Measurements from ENCODE around the gene OTUD6A. TPM values are rescaled to one million over a fixed set of nuclear protein-coding genes. Genes with fewer than 3 reads are reported as not detected.

OTUD6A gene
- total and polyA plus RNA-seq, 9 of the 15 experiments (the other 6 are each of a cell fraction or from before 2014, with no cell fraction given), result not detected

DNA sequence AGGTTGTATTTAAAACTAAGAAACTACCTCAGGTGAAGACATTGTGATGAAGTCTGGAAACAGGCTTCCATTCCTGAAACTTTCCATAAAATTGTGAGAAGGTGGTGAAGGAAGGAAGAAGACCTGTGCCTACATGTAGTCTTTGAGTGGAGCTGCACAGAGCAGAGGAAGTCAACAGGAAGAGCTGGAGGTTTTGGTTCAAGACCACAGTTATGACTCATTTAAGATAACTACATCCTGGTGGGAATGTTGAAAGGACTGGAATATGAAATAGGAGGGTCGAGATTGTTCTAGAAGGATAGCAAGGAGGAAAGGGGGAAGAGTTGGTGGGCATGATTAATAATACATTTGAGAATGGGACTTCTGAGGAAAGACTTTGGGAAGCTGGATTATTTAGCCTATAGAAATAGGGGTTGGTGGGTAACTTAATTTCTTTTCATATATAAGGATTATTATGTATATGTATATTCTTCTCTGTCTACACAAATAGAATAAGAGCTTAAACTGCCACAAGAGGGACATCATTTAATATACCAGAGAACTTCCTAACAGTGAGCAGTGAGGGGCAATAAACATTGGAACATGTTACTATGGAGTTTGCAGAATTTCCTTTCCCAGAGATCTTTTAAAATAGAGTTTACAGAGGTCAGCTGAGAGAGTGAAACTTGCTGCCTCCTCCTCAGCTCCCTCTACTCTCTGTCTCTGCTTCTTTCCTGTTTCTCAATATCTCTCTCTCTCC lies 36.0 kb upstream of the OTUD6A start:
- no peaks in the 10 kb centered on the region for H3K9me1 ChIP-seq (ENCODE audit: control insufficient read depth, insufficient read depth, low read length)
- no TSS peak for BruUV-seq (replicated peaks)
- no peak overlapping the region for H3K4me3 ChIP-seq
- in situ Hi-C loops (cut with MboI) (loop anchor here (25.0 kb wide), 1 partner anchor 489 kb away; no protein-coding TSS in a partner anchor), intact Hi-C loops (cut with micrococcal nuclease) (no loop called here)
- H2AFZ ChIP-seq (ENCODE audit: low read depth, low read length), result no peak overlapping the region
- H3K9ac ChIP-seq (ENCODE audit: insufficient read depth in 1 of 2, low read depth in 2 of 2, low read length in 2 of 2), result no peak overlapping the region
- no peaks in the 10 kb centered on the region for H3K4me1 ChIP-seq (replicated peaks in 1 of 2; ENCODE audit: control insufficient read depth in 2 of 2, insufficient read depth in 2 of 2, low read length in 2 of 2)
- no peak overlapping the region for H3K4me2 ChIP-seq (ENCODE audit: insufficient read depth, low read length)
- no peaks in the 10 kb centered on the region; the same call in 1 of the 2 replicates for H4K20me1 ChIP-seq (replicated peaks; ENCODE audit: control insufficient read depth, insufficient read depth, low read length)
- H3K79me2 ChIP-seq (ENCODE audit: control insufficient read depth, insufficient read depth, low read length), result no peaks in the 10 kb centered on the region
- TF ChIP-seq MECOM (CRISPR knock-in tag; IDR thresholded peaks at IDR 0.05) (no peak), MAFK (IDR thresholded peaks at IDR 0.05; ENCODE audit: low read length) (no peak), ILK (tag; IDR thresholded peaks at IDR 0.05; ENCODE audit: borderline replicate concordance, low read depth) (no peak), E2F3 (CRISPR knock-in tag; IDR thresholded peaks at IDR 0.05) (no peak), ZNF699 (CRISPR knock-in tag; IDR thresholded peaks at IDR 0.05; ENCODE audit: insufficient replicate concordance) (no peak), KAT2B (IDR thresholded peaks at IDR 0.05; ENCODE audit: low read depth, low read length) (no peak), MCM3 (IDR thresholded peaks at IDR 0.05) (no peak), ELF1 (tag; IDR thresholded peaks at IDR 0.05) (no peak), ZNF507 (tag; conservative IDR thresholded peaks at IDR 0.05) (no peak), RBM22 (IDR thresholded peaks at IDR 0.05; ENCODE audit: low read depth, low read length, poor library complexity, severe bottlenecking) (no peak), EGR1 (conservative IDR thresholded peaks at IDR 0.05) (no peak), ZBTB7A (IDR thresholded peaks at IDR 0.05; ENCODE audit: borderline replicate concordance, control insufficient read depth, low read depth, low read length) (no peak), RBFOX2 (IDR thresholded peaks at IDR 0.05; ENCODE audit: low read depth, low read length) (no peak), ZNF347 (CRISPR knock-in tag; IDR thresholded peaks at IDR 0.05; ENCODE audit: low read depth) (no peak), BCOR (IDR thresholded peaks at IDR 0.05) (no peak), ARNT (IDR thresholded peaks at IDR 0.05) (no peak), ZNF239 (CRISPR knock-in tag; IDR thresholded peaks at IDR 0.05) (no peak), ZNF217 (CRISPR knock-in tag; IDR thresholded peaks at IDR 0.05) (no peak)
- TF ChIP-seq, protein P1, sequence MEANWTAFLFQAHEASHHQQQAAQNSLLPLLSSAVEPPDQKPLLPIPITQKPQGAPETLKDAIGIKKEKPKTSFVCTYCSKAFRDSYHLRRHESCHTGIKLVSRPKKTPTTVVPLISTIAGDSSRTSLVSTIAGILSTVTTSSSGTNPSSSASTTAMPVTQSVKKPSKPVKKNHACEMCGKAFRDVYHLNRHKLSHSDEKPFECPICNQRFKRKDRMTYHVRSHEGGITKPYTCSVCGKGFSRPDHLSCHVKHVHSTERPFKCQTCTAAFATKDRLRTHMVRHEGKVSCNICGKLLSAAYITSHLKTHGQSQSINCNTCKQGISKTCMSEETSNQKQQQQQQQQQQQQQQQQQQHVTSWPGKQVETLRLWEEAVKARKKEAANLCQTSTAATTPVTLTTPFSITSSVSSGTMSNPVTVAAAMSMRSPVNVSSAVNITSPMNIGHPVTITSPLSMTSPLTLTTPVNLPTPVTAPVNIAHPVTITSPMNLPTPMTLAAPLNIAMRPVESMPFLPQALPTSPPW (CRISPR knock-in tag; IDR thresholded peaks at IDR 0.05), result no peak
- ChIA-PET POLR2A (interaction anchor here (0.8 kb wide), 1 partner anchor 472 kb away, joined by 3 read pairs; no protein-coding TSS in a partner anchor), CTCF (ENCODE audit: low intra/inter-chr PET ratio) (no interaction called here)
- H3K27me3 ChIP-seq (ENCODE audit: control insufficient read depth in 2 of 2, insufficient read depth in 2 of 2, low read length in 2 of 2), result no peaks in the 10 kb centered on the region; a peak in 1 of 5 replicates
- 0% methylated on average over 1 of the region's 1 CpG for WGBS (ENCODE audit: insufficient coverage, low coverage, missing lambda C conversion rate)
- H3K36me3 ChIP-seq (ENCODE audit: control insufficient read depth, insufficient read depth, low read length), result no peaks in the 10 kb centered on the region
- DNase-seq (ENCODE audit: extremely low read depth in 1 of 4, low spot score in 3 of 4) (no peak), FAIRE-seq (no peak), ATAC-seq (no peak)
- H3K27ac ChIP-seq (ENCODE audit: extremely low read depth, low read depth, low read length), result no peak overlapping the region
- no peaks in the 10 kb centered on the region for H3K9me3 ChIP-seq (replicated peaks; ENCODE audit: control insufficient read depth, insufficient read depth, low read depth, low read length)
